Neural progenitor cell (in vitro differentiated cells): ENCODE data around the gene GTPBP1. TPM values are rescaled to one million over a fixed set of nuclear protein-coding genes. Genes with fewer than 3 reads are reported as not detected.

Experiments used
- DNase-seq: peaks from one replicate; pipeline ENCODE4 v3.0.0-alpha.2; 2016; ENCODE audit warnings: low spot score
- H2AFZ ChIP-seq: fragments of 200-600 bp; sonication (generic); replicated peaks from 2 replicates; pipeline ENCODE4 v1.6.1; 2016; ENCODE audit warnings: antibody characterized with exemption
- H3F3A ChIP-seq: fragments of 200-600 bp; sonication (generic); 2 replicates; pipeline ENCODE4 v1.6.1; 2016; ENCODE audit warnings: antibody characterized with exemption, low read depth
- H3K27ac ChIP-seq: fragments of 200-600 bp; sonication (generic); 2 replicates; pipeline ENCODE4 v1.5.1; 2016; ENCODE audit warnings: mild to moderate bottlenecking
- H3K27me3 ChIP-seq: fragments of 200-600 bp; sonication (generic); 2 replicates; pipeline ENCODE4 v1.6.1; 2016; ENCODE audit warnings: mild to moderate bottlenecking, moderate library complexity
- H3K36me3 ChIP-seq: fragments of 200-600 bp; sonication (generic); 2 replicates; pipeline ENCODE4 v1.5.1; 2016
- H3K4me1 ChIP-seq: fragments of 200-600 bp; sonication (generic); 2 replicates; pipeline ENCODE4 v1.6.1; 2016; ENCODE audit warnings: mixed run types
- H3K4me2 ChIP-seq: fragments of 200-600 bp; sonication (generic); 2 replicates; pipeline ENCODE4 v1.6.1; 2016
- H3K4me3 ChIP-seq: fragments of 200-600 bp; sonication (generic); 2 replicates; pipeline ENCODE4 v1.5.1; 2016
- H3K79me2 ChIP-seq: fragments of 200-600 bp; sonication (generic); 2 replicates; pipeline ENCODE4 v1.6.1; 2016; ENCODE audit warnings: low read depth
- H3K9ac ChIP-seq: fragments of 200-600 bp; sonication (generic); 2 replicates; pipeline ENCODE4 v1.6.1; 2016
- H3K9me3 ChIP-seq: fragments of 200-600 bp; sonication (generic); 2 replicates; pipeline ENCODE4 v1.5.1; 2016; ENCODE audit warnings: low read depth
- H4K20me1 ChIP-seq: fragments of 200-600 bp; sonication (generic); 2 replicates; pipeline ENCODE4 v1.6.1; 2016; ENCODE audit warnings: low read depth
- H3K27ac Mint-ChIP-seq: 3 replicates; pipeline ENCODE4 v1.8.0; 2021; ENCODE audit warnings: mixed read lengths
- H3K27me3 Mint-ChIP-seq: 2 replicates; pipeline ENCODE4 v1.8.0; 2022; ENCODE audit warnings: low read depth, mild to moderate bottlenecking, inconsistent platforms, moderate library complexity, mixed read lengths; ENCODE audit not compliant: insufficient read depth
- H3K36me3 Mint-ChIP-seq: 3 replicates; pipeline ENCODE4 v1.8.0; 2021; ENCODE audit warnings: mixed read lengths
- H3K4me1 Mint-ChIP-seq: 3 replicates; pipeline ENCODE4 v1.8.0; 2021; ENCODE audit warnings: mixed read lengths
- H3K4me3 Mint-ChIP-seq: 3 replicates; pipeline ENCODE4 v1.8.0; 2021; ENCODE audit warnings: mild to moderate bottlenecking, moderate library complexity, mixed read lengths
- H3K9me3 Mint-ChIP-seq: 3 replicates; pipeline ENCODE4 v1.8.0; 2020; ENCODE audit warnings: mixed read lengths
- EZH2 ChIP-seq: fragments of 200-600 bp; sonication (generic); IDR thresholded peaks from 2 replicates; pipeline ENCODE4 v1.6.1; 2017; ENCODE audit warnings: antibody characterized with exemption, mild to moderate bottlenecking, moderate library complexity
- EZH2phosphoT487 ChIP-seq: fragments of 200-600 bp; sonication (generic); IDR thresholded peaks from 2 replicates; pipeline ENCODE4 v1.6.1; 2017; ENCODE audit warnings: antibody characterized with exemption
- total RNA-seq: library from RNA; depleted of rRNA; stranded (reverse); fragments of >200 nt; gene quantifications from 2 replicates; pipeline ENCODE4 v1.2.3, GENCODE V29; 2015; ENCODE audit warnings: low replicate concordance
- TF ChIP-seq, protein P1 (sequence below): fragments of 200-600 bp; sonication (generic); IDR thresholded peaks from 2 replicates; pipeline ENCODE4 v1.5.1; 2017; ENCODE audit warnings: antibody characterized with exemption, mild to moderate bottlenecking

GTPBP1 gene
- total RNA-seq, 1 donor from 2014 or later = 40.8 TPM

- H3K36me3 ChIP-seq = no peaks in the 10 kb centered on the region
- Mint-ChIP-seq H3K36me3 (peaks cover 21% of the 10 kb centered on the region), H3K4me1 (no peaks in the 10 kb centered on the region), H3K9me3 (no peaks in the 10 kb centered on the region), H3K4me3 (no peak overlapping the region), H3K27me3 (no peaks in the 10 kb centered on the region), H3K27ac (no peak overlapping the region)
- TF ChIP-seq EZH2 (no peak), EZH2phosphoT487 (no peak)
- TF ChIP-seq, protein P1, sequence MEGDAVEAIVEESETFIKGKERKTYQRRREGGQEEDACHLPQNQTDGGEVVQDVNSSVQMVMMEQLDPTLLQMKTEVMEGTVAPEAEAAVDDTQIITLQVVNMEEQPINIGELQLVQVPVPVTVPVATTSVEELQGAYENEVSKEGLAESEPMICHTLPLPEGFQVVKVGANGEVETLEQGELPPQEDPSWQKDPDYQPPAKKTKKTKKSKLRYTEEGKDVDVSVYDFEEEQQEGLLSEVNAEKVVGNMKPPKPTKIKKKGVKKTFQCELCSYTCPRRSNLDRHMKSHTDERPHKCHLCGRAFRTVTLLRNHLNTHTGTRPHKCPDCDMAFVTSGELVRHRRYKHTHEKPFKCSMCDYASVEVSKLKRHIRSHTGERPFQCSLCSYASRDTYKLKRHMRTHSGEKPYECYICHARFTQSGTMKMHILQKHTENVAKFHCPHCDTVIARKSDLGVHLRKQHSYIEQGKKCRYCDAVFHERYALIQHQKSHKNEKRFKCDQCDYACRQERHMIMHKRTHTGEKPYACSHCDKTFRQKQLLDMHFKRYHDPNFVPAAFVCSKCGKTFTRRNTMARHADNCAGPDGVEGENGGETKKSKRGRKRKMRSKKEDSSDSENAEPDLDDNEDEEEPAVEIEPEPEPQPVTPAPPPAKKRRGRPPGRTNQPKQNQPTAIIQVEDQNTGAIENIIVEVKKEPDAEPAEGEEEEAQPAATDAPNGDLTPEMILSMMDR = no peak
- no peak overlapping the region for H3K4me2 ChIP-seq
- no peaks in the 10 kb centered on the region for H3K9me3 ChIP-seq
- no peaks in the 10 kb centered on the region for H3F3A ChIP-seq
- H3K79me2 ChIP-seq = no peaks in the 10 kb centered on the region
- H3K4me3 ChIP-seq = no peak overlapping the region
- H2AFZ ChIP-seq = no peak overlapping the region
- no peak for DNase-seq
- no peaks in the 10 kb centered on the region for H3K27me3 ChIP-seq
- H3K27ac ChIP-seq = no peak overlapping the region
- H3K9ac ChIP-seq = no peak overlapping the region
- no peaks in the 10 kb centered on the region for H4K20me1 ChIP-seq
- H3K4me1 ChIP-seq = no peaks in the 10 kb centered on the region
These were observed 36.6 kb downstream of the GTPBP1 start for GRCh38 chr22:38742176-38742942.

DNA sequence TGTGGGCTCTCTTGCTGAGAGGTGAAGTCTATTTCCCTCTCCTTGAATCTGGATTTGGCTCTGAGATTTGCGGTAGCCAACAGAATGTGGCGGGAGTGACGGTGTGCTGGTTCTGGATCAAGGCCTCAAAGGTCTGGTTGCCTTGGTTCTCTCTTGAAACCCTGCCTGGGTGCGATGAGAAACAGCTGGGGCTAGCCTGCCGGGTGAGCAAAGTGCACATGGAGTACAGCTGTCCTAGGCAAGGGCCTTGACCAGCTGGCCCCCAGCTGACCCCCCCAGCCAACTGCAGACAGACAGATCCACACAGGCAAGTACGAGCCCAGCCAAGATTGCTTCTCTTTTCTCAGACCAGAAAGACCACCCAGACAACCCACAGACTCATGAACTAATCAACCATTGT, 39.2 kb downstream of the GTPBP1 start:
- no peak for DNase-seq
- no peak overlapping the region for H3K4me3 ChIP-seq
- no peak overlapping the region for H3K9ac ChIP-seq

DNA sequence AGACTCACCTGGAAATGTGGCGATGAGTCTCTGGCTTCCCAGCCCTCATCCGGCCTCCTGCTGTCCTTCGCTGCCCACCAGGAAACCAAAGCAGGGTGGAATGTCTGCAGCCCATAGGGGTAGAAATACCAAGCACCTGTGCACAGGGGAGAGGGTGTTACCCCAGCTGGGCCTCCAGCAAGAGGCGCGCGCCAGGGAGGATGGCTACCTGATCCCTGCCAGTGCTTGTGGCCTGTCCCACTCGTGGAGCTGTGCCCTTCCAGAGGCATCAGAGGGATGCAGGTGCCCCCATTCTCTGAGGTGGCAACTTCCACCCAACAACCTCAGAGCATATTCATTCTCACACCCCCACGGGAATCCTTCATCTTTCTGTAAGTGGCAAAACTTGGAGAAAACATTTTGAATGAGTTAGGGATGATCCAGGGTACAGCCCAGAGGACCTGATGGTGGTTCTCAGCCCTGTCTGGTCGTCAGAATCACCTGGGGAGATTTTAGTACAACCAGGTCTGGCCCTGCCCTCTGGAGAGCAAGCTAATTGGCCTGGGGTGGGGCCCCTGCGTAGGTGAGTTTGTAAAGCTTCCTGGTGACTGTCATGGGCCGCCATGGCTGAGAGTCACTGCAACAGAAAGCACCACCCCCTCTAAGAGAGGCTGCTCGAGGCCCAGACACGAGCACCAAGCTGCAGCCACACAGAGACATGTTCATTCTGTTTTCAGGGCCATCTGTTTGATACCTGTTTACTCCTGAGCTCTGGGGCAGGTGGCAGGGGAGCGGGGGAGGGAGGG, 40.1 kb downstream of the GTPBP1 start:
- Mint-ChIP-seq H3K9me3 (no peaks in the 10 kb centered on the region), H3K4me1 (no peaks in the 10 kb centered on the region), H3K27me3 (no peaks in the 10 kb centered on the region), H3K27ac (no peak overlapping the region), H3K36me3 (peaks cover 25% of the 10 kb centered on the region), H3K4me3 (no peak overlapping the region)
- H2AFZ ChIP-seq = no peak overlapping the region
- no peaks in the 10 kb centered on the region for H3F3A ChIP-seq
- H3K4me2 ChIP-seq = no peak overlapping the region
- no peak overlapping the region for H3K27ac ChIP-seq
- no peaks in the 10 kb centered on the region for H3K79me2 ChIP-seq
- no peaks in the 10 kb centered on the region for H3K4me1 ChIP-seq
- no peaks in the 10 kb centered on the region for H3K9me3 ChIP-seq
- no peaks in the 10 kb centered on the region for H3K27me3 ChIP-seq
- H3K9ac ChIP-seq = no peak overlapping the region
- no peaks in the 10 kb centered on the region for H4K20me1 ChIP-seq
- H3K4me3 ChIP-seq = no peak overlapping the region
- TF ChIP-seq, protein P1 = no peak
- TF ChIP-seq EZH2 (no peak), EZH2phosphoT487 (no peak)
- H3K36me3 ChIP-seq = no peaks in the 10 kb centered on the region
- no peak for DNase-seq

More for the DNA sequence above, 39.2 kb downstream of the GTPBP1 start:
- H3K79me2 ChIP-seq = no peaks in the 10 kb centered on the region
- H3K36me3 ChIP-seq = no peaks in the 10 kb centered on the region
- no peaks in the 10 kb centered on the region for H3K4me1 ChIP-seq
- no peaks in the 10 kb centered on the region for H3K27me3 ChIP-seq
- H3F3A ChIP-seq = no peaks in the 10 kb centered on the region
- H3K4me3 Mint-ChIP-seq = no peak overlapping the region
- H3K27ac Mint-ChIP-seq = no peak overlapping the region
- no peak overlapping the region for H2AFZ ChIP-seq
- TF ChIP-seq EZH2phosphoT487 = no peak
- no peak for TF ChIP-seq EZH2
- TF ChIP-seq, protein P1 = no peak
- H3K9me3 ChIP-seq = no peaks in the 10 kb centered on the region
- no peaks in the 10 kb centered on the region for H4K20me1 ChIP-seq
- peaks cover 20% of the 10 kb centered on the region for H3K36me3 Mint-ChIP-seq
- H3K27ac ChIP-seq = no peak overlapping the region
- H3K4me1 Mint-ChIP-seq = no peaks in the 10 kb centered on the region
- H3K27me3 Mint-ChIP-seq = no peaks in the 10 kb centered on the region
- H3K4me2 ChIP-seq = no peak overlapping the region
- no peaks in the 10 kb centered on the region for H3K9me3 Mint-ChIP-seq
